Omental fat pad (tissue), 4 donors: ENCODE results near the gene SHC4. TPM values are rescaled to one million over a fixed set of nuclear protein-coding genes. Genes with fewer than 3 reads are reported as not detected.

Experiments
- ATAC-seq: fragments of 150-250 bp; one replicate; pipeline ENCODE4 v1.9.1; 2016; ENCODE audit warnings: mild to moderate bottlenecking, moderate library complexity; ENCODE audit not compliant: low FRiP score
- DNase-seq: peaks from one replicate; pipeline ENCODE4 v3.0.0-alpha.2; 2019; ENCODE audit warnings: low spot score
- total RNA-seq, 4 donors: library from RNA; depleted of rRNA; stranded (reverse); fragments of >200 nt; gene quantifications; one replicate each; pipeline ENCODE4 v1.1.0, GENCODE V29; 2016
- TF ChIP-seq, protein P1 (sequence below), 3 donors: fragments of 450-650 bp; IDR thresholded peaks; one replicate each; pipeline ENCODE4 v1.5.1; 2016 to 2017; ENCODE audit warnings: antibody characterized with exemption in 3 of 3, mild to moderate bottlenecking in 3 of 3, moderate library complexity in 2 of 3

The SHC4 gene
- total RNA-seq, 4 donors from 2014 or later, result 0.48 to 2.2 (median 1.2) TPM; not detected in 1

DNA sequence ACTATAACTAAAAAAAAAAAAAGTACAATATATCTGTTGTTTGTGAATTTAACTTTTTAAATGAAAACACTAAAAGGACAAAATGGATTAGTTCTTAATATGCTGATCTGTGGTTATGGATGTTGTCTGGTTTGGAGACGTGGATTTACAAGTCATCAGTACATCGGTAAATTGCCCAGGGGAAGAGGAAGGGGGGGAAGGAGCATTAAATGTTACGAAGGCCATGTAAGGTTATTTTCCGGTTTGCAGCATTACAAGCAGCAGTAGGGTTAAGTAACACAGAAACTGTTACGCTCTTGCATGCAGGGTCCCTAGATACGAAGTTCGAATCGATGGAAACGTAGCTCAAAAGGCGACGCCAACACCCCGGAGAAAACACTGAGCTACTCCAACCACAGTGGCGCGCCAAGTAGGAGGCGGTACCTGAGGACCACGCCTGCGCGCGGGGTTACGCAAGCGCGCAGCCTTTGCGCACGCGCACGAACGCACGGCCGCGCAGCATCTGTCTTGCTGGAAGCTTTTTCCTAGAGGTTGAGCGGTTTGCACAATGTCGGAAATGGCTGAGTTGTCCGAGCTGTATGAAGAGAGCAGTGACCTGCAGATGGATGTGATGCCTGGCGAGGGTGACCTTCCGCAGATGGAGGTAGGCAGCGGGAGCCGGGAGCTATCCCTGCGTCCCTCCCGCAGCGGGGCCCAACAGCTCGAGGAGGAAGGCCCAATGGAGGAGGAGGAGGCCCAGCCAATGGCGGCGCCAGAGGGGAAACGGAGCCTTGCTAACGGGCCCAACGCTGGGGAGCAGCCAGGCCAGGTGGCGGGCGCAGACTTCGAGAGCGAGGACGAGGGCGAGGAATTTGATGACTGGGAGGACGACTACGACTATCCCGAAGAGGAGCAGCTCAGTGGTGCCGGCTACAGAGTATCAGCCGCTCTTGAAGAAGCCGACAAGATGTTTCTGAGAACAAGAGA, 85.8 kb downstream of the SHC4 start, which contains the start of gene EID1:
EID1 (plus strand) TSS at position 505 of the 966 bp plus-strand sequence; CDS start at position 548, 43 bp downstream.
- TF ChIP-seq, protein P1, sequence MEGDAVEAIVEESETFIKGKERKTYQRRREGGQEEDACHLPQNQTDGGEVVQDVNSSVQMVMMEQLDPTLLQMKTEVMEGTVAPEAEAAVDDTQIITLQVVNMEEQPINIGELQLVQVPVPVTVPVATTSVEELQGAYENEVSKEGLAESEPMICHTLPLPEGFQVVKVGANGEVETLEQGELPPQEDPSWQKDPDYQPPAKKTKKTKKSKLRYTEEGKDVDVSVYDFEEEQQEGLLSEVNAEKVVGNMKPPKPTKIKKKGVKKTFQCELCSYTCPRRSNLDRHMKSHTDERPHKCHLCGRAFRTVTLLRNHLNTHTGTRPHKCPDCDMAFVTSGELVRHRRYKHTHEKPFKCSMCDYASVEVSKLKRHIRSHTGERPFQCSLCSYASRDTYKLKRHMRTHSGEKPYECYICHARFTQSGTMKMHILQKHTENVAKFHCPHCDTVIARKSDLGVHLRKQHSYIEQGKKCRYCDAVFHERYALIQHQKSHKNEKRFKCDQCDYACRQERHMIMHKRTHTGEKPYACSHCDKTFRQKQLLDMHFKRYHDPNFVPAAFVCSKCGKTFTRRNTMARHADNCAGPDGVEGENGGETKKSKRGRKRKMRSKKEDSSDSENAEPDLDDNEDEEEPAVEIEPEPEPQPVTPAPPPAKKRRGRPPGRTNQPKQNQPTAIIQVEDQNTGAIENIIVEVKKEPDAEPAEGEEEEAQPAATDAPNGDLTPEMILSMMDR (IDR thresholded peaks at IDR 0.05), result no peak

DNA sequence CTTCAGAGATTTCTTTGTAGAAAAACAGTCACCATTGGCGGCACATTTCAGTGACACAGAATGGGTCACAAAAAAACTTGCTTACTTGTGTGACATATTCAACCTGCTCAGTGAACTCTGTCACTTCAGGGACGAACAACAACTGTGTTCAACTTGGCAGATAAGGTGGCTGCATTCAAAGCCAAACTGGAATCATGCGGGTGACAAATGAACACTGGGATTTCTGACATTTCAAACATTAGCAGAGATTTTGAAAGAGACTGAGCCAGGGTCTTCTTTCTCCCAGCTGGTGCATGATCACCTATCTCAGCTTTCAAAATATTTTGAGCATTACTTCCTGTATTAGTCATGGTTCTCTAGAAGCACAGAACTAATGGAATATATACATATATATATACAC, 87.7 kb downstream of the SHC4 start:
- DNase-seq, result no peak
- ATAC-seq, result no peak
- TF ChIP-seq, protein P1 (IDR thresholded peaks at IDR 0.05), result no peak

More for the DNA sequence above, 85.8 kb downstream of the SHC4 start, which contains the start of gene EID1:
- DNase-seq (peak; percentile 71), ATAC-seq (peak; percentile 100)

DNA sequence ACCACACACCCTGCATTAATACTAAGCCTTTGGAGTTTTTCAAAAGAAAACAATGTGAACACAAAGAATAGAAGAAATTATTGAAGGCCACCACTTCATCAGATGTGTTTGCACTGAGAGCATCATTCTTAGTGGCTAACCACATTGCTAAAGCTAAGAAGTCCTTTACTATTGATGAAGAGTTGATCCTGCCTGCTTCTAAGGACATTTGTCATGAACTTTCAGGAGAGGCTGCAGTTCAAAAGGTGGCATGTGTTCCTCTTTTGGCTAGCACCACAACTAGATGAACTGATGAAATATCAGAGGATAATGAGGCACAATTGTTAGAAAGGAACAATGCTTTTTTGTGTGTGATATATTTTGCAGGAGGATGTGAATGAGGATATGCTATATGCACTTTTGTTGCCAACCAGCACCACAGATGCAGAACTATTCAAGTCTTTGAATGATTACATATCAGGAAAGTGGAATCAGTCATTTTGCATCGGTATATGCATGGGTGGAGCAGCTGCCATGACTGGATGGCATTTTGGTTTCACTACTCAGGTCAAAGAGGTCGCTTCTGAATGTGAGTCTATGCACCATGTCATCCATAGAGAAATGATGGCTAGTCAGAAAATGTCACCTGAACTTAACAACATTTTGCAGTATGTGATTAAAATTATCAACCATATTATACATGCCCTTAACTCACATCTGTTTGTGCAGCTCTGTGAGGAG, 88.3 kb downstream of the SHC4 start:
- TF ChIP-seq, protein P1 (IDR thresholded peaks at IDR 0.05), result no peak
- DNase-seq, result no peak
- no peak for ATAC-seq

DNA sequence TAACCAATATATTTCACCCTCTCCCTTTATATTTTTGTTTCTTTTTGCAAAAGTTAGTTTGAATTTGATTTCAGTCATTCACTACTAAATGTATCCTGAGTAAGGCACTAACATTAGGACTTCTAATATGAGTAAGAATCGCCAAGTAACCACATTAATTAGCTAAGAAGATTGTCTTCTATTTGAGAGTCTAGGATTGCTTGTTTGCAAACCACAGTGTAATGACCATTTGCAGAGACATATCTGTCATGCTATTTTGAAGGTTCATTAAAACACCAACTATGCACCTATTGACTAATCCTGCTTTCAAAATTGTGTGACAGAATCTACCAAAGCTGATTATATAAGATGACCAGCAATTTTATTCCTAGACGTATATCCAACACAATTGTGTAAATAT, 91.1 kb downstream of the SHC4 start:
- TF ChIP-seq, protein P1 (IDR thresholded peaks at IDR 0.05), result no peak
- no peak for ATAC-seq
- no peak for DNase-seq

DNA sequence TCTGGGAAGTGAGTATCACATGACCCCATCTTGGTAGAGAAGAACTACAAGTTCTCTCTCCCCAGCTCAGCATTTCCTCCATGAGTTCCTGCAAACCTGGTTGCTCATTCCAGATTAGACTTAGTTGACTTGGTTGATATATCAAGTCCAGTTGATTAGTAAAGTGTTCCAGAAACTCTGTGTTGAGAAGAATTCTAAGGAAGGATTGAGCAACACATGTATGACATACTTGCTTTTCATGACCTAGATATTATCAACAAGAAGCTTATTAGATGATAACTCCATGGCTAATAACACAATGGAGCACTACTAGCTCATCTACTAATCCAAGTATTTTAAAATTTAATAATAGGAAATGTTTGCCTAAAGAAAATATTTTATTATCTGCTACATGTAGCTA, 92.2 kb downstream of the SHC4 start:
- TF ChIP-seq, protein P1 (IDR thresholded peaks at IDR 0.05), result no peak
- DNase-seq, result no peak
- ATAC-seq, result no peak

DNA sequence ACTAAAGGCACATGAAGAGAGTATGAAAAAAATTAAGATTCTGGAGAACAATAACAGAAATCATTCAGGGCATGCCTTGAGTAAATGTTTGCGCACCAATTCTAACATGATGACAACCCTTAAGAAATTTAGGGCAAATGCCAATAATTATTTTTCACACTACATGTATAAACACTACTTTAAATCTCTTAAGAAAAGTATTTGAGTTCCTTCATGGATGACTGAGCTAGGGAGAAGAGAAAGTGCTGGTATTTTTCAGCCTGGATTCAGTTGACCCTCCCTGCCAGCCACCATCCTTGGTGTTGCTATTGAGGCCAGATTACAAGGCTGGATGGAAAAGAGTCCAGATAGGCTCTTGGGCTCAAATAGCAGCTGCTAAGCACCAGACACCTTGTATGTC, 93.8 kb downstream of the SHC4 start:
- TF ChIP-seq, protein P1 (IDR thresholded peaks at IDR 0.05), result no peak
- DNase-seq (no peak), ATAC-seq (no peak)
